ENCODE results near the gene BOC. TPM values are rescaled to one million over a fixed set of nuclear protein-coding genes. Genes with fewer than 3 reads are reported as not detected.
A peak's percentile ranks its signal among the peaks of the same experiment; 100 is the strongest.

BOC gene
- total and polyA plus RNA-seq, 8 donors, result 5.2 to 51.3 (median 23.7) TPM

DNA sequence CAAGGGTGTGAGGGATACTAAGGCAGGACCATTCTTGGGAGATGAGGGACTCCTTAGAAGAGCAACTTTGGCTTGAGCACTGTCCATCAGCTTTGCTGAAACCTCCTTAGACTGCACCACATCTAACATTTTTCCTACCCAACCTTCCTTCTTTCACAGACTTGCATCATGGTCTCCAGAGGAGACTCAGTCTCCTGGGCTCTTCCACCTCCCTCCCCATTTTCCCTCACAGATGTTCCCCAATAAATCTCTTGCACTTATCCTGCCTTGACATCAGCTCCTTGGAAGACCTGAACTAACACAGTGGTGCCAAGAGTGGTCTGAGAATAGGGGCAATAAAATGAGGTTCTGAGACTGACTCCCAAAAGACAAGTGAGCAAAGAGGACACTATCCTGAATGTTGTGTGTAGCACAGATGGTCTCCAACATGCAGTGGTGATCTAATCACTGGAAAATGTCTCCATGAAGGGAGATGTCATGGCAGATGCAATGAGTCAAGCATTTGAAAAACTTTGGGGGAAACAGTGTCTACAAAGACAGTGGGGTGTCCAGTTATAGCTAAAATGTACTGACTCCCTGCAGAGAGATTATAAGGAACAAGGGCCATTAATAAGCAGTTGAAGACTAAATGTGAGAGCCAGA, 26.0 kb upstream of the BOC start:
- DNase-seq, result no peak
- no peaks in the 10 kb centered on the region for H3K27me3 ChIP-seq
- H3K9me3 ChIP-seq, result no peaks in the 10 kb centered on the region
- intact Hi-C loops (cut with DNase I; ENCODE audit: low total_unique reads), result no loop called here
- no peaks in the 10 kb centered on the region for H3K4me1 ChIP-seq
- H3K27ac ChIP-seq, result no peak overlapping the region
- TF ChIP-seq POLR2A (IDR thresholded peaks at IDR 0.05) (no peak), EP300 (IDR thresholded peaks at IDR 0.05) (no peak), POLR2AphosphoS5 (IDR thresholded peaks at IDR 0.05) (no peak)
- TF ChIP-seq, protein P1, sequence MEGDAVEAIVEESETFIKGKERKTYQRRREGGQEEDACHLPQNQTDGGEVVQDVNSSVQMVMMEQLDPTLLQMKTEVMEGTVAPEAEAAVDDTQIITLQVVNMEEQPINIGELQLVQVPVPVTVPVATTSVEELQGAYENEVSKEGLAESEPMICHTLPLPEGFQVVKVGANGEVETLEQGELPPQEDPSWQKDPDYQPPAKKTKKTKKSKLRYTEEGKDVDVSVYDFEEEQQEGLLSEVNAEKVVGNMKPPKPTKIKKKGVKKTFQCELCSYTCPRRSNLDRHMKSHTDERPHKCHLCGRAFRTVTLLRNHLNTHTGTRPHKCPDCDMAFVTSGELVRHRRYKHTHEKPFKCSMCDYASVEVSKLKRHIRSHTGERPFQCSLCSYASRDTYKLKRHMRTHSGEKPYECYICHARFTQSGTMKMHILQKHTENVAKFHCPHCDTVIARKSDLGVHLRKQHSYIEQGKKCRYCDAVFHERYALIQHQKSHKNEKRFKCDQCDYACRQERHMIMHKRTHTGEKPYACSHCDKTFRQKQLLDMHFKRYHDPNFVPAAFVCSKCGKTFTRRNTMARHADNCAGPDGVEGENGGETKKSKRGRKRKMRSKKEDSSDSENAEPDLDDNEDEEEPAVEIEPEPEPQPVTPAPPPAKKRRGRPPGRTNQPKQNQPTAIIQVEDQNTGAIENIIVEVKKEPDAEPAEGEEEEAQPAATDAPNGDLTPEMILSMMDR (IDR thresholded peaks at IDR 0.05), result no peak
- no peaks in the 10 kb centered on the region for H3K36me3 ChIP-seq
- H3K4me3 ChIP-seq, result no peak overlapping the region

DNA sequence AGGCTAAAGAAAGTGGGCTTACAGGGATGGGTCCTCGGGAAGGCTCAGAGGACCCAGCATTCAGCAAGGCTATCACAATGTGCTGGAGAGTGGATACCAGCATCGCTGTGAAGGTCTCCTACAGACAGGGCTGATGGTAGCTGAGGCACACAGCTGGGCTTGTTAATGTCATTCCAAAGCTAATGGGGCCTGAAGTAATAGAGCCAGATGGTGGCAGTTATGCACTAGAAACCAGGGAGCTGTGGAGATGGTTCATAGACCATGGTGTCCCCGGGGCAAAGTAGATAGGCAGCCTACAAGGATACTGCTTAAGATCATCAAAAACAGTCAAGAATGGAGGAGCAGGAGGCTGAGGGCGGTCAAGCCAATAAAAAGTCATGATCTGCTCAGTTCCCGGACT, 24.8 kb upstream of the BOC start:
- TF ChIP-seq EP300 (IDR thresholded peaks at IDR 0.05), result no peak
- TF ChIP-seq POLR2A (IDR thresholded peaks at IDR 0.05), result no peak
- no peak for TF ChIP-seq POLR2AphosphoS5 (IDR thresholded peaks at IDR 0.05)
- TF ChIP-seq, protein P1 (IDR thresholded peaks at IDR 0.05), result no peak
- no peak for DNase-seq
- Histone ChIP-seq H3K4me3 (no peak overlapping the region), H3K36me3 (no peaks in the 10 kb centered on the region), H3K27me3 (no peaks in the 10 kb centered on the region), H3K9me3 (no peaks in the 10 kb centered on the region), H3K27ac (no peak overlapping the region), H3K4me1 (no peaks in the 10 kb centered on the region)
- 83 to 94% (median 89%) methylated on average over 4 to 5 of the region's 5 CpGs for WGBS, 5 donors
- intact Hi-C loops (cut with DNase I; ENCODE audit: low total_unique reads), result no loop called here

DNA sequence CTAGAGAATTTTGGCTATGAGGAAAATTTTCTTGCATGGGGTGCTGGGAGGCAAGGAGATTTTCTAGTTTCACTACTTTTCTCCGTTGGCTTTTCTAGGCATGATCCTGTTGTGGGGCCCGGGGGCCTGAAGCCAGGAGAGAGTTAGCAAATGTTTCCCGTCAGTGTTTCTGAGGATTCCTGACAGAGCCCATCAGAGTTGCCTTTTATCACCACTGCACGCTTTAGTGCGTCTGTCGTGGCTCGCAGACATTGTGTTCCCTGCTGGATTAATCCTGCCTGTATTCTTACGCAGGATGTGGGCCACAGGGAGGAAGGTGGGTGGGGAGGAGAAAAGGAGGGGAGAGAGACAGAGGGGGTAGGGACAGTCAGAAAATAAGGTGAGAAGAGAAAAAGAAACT, 18.1 kb upstream of the BOC start:
- peak in 1 of 2 donors; percentile 30 for DNase-seq
- Histone ChIP-seq H3K4me1 (peaks cover 0 to 14% (median 0%) of the 10 kb centered on the region in 4 donors), H3K36me3 (no peaks in the 10 kb centered on the region), H3K27me3 (no peaks in the 10 kb centered on the region), H3K9me3 (no peaks in the 10 kb centered on the region), H3K4me3 (no peak overlapping the region), H3K27ac (peak overlapping the region in 3 of 5 donors; percentile 17 to 58 (median 55))
- WGBS, 5 donors, result 47 to 63% (median 49%) methylated on average over 8 of the region's 8 CpGs
- TF ChIP-seq POLR2A (IDR thresholded peaks at IDR 0.05), result no peak
- TF ChIP-seq EP300 (IDR thresholded peaks at IDR 0.05), result peak; percentile 98
- TF ChIP-seq, protein P1 (IDR thresholded peaks at IDR 0.05), result no peak
- peak in 2 of 3 donors; percentile 40 to 48 for TF ChIP-seq POLR2AphosphoS5 (IDR thresholded peaks at IDR 0.05)
- intact Hi-C loops (cut with DNase I; ENCODE audit: low total_unique reads), result no loop called here

DNA sequence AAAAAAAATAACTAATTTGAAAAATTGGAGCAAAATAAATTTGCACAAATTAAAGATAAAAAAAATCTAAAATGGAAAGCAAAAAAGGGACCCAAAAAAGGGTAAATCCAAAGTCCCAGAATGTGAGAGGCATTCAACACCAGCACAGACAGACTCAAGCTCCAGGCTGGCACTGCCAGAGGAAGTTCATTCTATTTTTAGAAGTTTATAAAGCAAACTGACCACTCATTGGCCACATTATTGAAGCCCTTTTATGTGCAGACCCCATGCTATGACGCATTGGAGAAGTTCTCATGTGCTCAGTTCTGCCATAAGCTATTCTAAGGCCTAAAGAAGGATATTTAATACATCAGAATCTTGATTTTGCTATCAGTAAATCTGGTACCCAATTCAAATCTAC, 17.6 kb upstream of the BOC start:
- Histone ChIP-seq H3K27ac (peak overlapping the region in 3 of 5 donors; percentile 38 to 58 (median 55)), H3K9me3 (no peaks in the 10 kb centered on the region), H3K27me3 (no peaks in the 10 kb centered on the region), H3K4me1 (peaks cover 0 to 14% (median 0%) of the 10 kb centered on the region in 4 donors), H3K4me3 (no peak overlapping the region), H3K36me3 (no peaks in the 10 kb centered on the region)
- intact Hi-C loops (cut with DNase I; ENCODE audit: low total_unique reads), result no loop called here
- WGBS, 5 donors, result 64 to 72% (median 69%) methylated on average over 1 of the region's 1 CpG
- peak in 1 of 2 donors; percentile 37 for DNase-seq
- no peak for TF ChIP-seq EP300 (IDR thresholded peaks at IDR 0.05)
- TF ChIP-seq, protein P1 (IDR thresholded peaks at IDR 0.05), result no peak
- no peak for TF ChIP-seq POLR2A (IDR thresholded peaks at IDR 0.05)
- TF ChIP-seq POLR2AphosphoS5 (IDR thresholded peaks at IDR 0.05), result no peak
